K562 (cell line): Measurements from ENCODE around the gene MPIG6B. TPM values are rescaled to one million over a fixed set of nuclear protein-coding genes. Genes with fewer than 3 reads are reported as not detected.
A peak's percentile ranks its signal among the peaks of the same experiment; 100 is the strongest.

Experiments used
- ARNT ChIP-seq, 2 experiments: fragments of 450-650 bp; IDR thresholded peaks; 2 replicates each; pipeline ENCODE4 v1.6.1; 2016; ENCODE audit warnings: mild to moderate bottlenecking in 1 of 2
- EWSR1 ChIP-seq: fragments of 450-650 bp; IDR thresholded peaks from 2 replicates; pipeline ENCODE4 v1.6.1; 2018; ENCODE audit warnings: borderline replicate concordance, mild to moderate bottlenecking, low read depth, moderate library complexity; ENCODE audit not compliant: partially characterized antibody
- GTF2B ChIP-seq: IDR thresholded peaks from 2 replicates; pipeline ENCODE4 v1.6.1; 2011; ENCODE audit not compliant: insufficient read length; ENCODE audit errors: extremely low read depth
- HOMEZ ChIP-seq: fragments of 250-450 bp; sonication (Bioruptor Pico); IDR thresholded peaks from 2 replicates; pipeline ENCODE4 v1.4.0; 2020; ENCODE audit warnings: mild to moderate bottlenecking, moderate library complexity
- ID3 ChIP-seq, 2 experiments: fragments of 250-450 bp in 1 of 2; fragments of 450-650 bp in 1 of 2; sonication (Bioruptor Pico) in 1 of 2; IDR thresholded peaks; 2 replicates each; pipeline versions ENCODE4 v1.6.1 to v1.8.0; 2016 to 2021; ENCODE audit warnings: mild to moderate bottlenecking in 2 of 2, moderate library complexity in 2 of 2, missing compliant biosample characterization in 1 of 2, missing genetic modification characterization in 1 of 2
- KAT2B ChIP-seq: IDR thresholded peaks from one replicate; pipeline ENCODE4 v1.6.1; 2012; ENCODE audit warnings: low read depth, mild to moderate bottlenecking, control low read depth, inconsistent platforms, low read length, moderate library complexity
- POLR2AphosphoS5 ChIP-seq: IDR thresholded peaks from 2 replicates; pipeline ENCODE4 v1.6.1; 2011; ENCODE audit warnings: mild to moderate bottlenecking, low read depth, low read length, moderate library complexity; ENCODE audit not compliant: control insufficient read depth, insufficient read depth
- RFX5 ChIP-seq: IDR thresholded peaks from 2 replicates; pipeline ENCODE4 v1.6.1; 2011; ENCODE audit warnings: low read depth, mild to moderate bottlenecking, improper control_type of control experiment, low read length
- ZBTB43 ChIP-seq: sonication (generic); formaldehyde crosslinking; IDR thresholded peaks from 2 replicates; pipeline ENCODE4 v1.8.0; 2023; ENCODE audit warnings: mild to moderate bottlenecking, missing genetic modification reagents
- ZBTB7A ChIP-seq: IDR thresholded peaks from 2 replicates; pipeline ENCODE4 v1.6.1; 2011; ENCODE audit warnings: low read depth, mild to moderate bottlenecking, low read length, moderate library complexity, borderline replicate concordance; ENCODE audit not compliant: control insufficient read depth
- ZFP1 ChIP-seq: fragments of 450-650 bp; formaldehyde crosslinking; IDR thresholded peaks from 2 replicates; pipeline ENCODE4 v1.4.0; 2020; ENCODE audit warnings: mild to moderate bottlenecking, mixed read lengths
- ZNF384 ChIP-seq: IDR thresholded peaks from 2 replicates; pipeline ENCODE4 v1.6.1; 2012; ENCODE audit warnings: low read depth, low read length, improper control_type of control experiment
- polyA plus RNA-seq, 8 experiments: library from polyadenylated mRNA; depleted of rRNA in 4 of 8; stranded (reverse) in 5 of 8; unstranded in 3 of 8; fragments of >200 nt; fragmentation: Nextera tagmentation in 2 of 8; fragmentation: Illumina TruSeq in 1 of 8; extraction: Ambion mirVana in 2 of 8; extraction: Trizol in 1 of 8; gene quantifications; 2 replicates each; pipeline versions ENCODE4 v1.2.1 to v1.2.3, GENCODE V29; 2011 to 2014; ENCODE audit warnings: inconsistent platforms in 1 of 8, missing spikeins in 1 of 8
- total RNA-seq, 7 experiments: library from RNA; depleted of rRNA in 6 of 7; stranded (reverse); fragments of >200 nt in 6 of 7; fragmentation: Illumina TruSeq in 2 of 7; extraction: Trizol in 2 of 7; gene quantifications; 2 replicates each; pipeline versions ENCODE4 v1.2.1 to v1.2.3, GENCODE V29; 2011 to 2021; ENCODE audit warnings: low replicate concordance in 1 of 7
- TF ChIP-seq, protein P1 (sequence below): sonication (generic); formaldehyde crosslinking; IDR thresholded peaks from 2 replicates; pipeline ENCODE4 v1.8.1; 2023; ENCODE audit warnings: missing genetic modification reagents, mild to moderate bottlenecking, borderline replicate concordance
- TF ChIP-seq, protein P2 (sequence below): fragments of 250-450 bp; sonication (Bioruptor Pico); IDR thresholded peaks from 2 replicates; pipeline ENCODE4 v1.5.1; 2021; ENCODE audit warnings: mild to moderate bottlenecking

The MPIG6B gene
- total and polyA plus RNA-seq, 9 of the 15 experiments (the other 6 are each of a cell fraction or from before 2014, with no cell fraction given), result 0.11 to 1.2 (median 0.28) TPM; not detected in 1

- TF ChIP-seq, protein P1, sequence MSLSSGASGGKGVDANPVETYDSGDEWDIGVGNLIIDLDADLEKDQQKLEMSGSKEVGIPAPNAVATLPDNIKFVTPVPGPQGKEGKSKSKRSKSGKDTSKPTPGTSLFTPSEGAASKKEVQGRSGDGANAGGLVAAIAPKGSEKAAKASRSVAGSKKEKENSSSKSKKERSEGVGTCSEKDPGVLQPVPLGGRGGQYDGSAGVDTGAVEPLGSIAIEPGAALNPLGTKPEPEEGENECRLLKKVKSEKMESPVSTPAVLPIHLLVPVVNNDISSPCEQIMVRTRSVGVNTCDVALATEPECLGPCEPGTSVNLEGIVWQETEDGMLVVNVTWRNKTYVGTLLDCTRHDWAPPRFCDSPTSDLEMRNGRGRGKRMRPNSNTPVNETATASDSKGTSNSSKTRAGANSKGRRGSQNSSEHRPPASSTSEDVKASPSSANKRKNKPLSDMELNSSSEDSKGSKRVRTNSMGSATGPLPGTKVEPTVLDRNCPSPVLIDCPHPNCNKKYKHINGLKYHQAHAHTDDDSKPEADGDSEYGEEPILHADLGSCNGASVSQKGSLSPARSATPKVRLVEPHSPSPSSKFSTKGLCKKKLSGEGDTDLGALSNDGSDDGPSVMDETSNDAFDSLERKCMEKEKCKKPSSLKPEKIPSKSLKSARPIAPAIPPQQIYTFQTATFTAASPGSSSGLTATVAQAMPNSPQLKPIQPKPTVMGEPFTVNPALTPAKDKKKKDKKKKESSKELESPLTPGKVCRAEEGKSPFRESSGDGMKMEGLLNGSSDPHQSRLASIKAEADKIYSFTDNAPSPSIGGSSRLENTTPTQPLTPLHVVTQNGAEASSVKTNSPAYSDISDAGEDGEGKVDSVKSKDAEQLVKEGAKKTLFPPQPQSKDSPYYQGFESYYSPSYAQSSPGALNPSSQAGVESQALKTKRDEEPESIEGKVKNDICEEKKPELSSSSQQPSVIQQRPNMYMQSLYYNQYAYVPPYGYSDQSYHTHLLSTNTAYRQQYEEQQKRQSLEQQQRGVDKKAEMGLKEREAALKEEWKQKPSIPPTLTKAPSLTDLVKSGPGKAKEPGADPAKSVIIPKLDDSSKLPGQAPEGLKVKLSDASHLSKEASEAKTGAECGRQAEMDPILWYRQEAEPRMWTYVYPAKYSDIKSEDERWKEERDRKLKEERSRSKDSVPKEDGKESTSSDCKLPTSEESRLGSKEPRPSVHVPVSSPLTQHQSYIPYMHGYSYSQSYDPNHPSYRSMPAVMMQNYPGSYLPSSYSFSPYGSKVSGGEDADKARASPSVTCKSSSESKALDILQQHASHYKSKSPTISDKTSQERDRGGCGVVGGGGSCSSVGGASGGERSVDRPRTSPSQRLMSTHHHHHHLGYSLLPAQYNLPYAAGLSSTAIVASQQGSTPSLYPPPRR, result peak; percentile 78; the same call in 1 of the 2 replicates
- no peak for TF ChIP-seq EWSR1
- TF ChIP-seq, protein P2, sequence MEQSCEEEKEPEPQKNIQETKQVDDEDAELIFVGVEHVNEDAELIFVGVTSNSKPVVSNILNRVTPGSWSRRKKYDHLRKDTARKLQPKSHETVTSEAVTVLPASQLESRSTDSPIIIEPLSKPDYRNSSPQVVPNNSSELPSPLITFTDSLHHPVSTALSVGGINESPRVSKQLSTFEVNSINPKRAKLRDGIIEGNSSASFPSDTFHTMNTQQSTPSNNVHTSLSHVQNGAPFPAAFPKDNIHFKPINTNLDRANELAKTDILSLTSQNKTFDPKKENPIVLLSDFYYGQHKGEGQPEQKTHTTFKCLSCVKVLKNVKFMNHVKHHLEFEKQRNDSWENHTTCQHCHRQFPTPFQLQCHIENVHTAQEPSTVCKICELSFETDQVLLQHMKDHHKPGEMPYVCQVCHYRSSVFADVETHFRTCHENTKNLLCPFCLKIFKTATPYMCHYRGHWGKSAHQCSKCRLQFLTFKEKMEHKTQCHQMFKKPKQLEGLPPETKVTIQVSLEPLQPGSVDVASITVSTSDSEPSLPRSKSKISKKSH (CRISPR knock-in tag), result no peak
- peak; percentile 59; the same call in 1 of the 2 replicates for TF ChIP-seq RFX5
- TF ChIP-seq KAT2B, result no peak
- no peak for TF ChIP-seq POLR2AphosphoS5
- no peak; the same call in 1 of the 2 replicates for TF ChIP-seq HOMEZ (CRISPR knock-in tag)
- TF ChIP-seq ZBTB43 (CRISPR knock-in tag), result peak; percentile 96
- no peak for TF ChIP-seq ID3 (CRISPR knock-in tag; IDR thresholded peaks at IDR 0.05)
- TF ChIP-seq ID3 (tag; IDR thresholded peaks at IDR 0.05), result peak; percentile 95
- no peak for TF ChIP-seq GTF2B
- TF ChIP-seq ZNF384, result peak; percentile 49; the same call in 1 of the 2 replicates
- no peak for TF ChIP-seq ZBTB7A
- TF ChIP-seq ARNT (IDR thresholded peaks at IDR 0.05), result no peak
- no peak for TF ChIP-seq ZFP1
Observed at GRCh38 chr6:31739639-31740396, 16.6 kb downstream of the MPIG6B start, which contains the start of gene MSH5 (continued).
